ENCODE measurements around the gene IER5. TPM values are rescaled to one million over a fixed set of nuclear protein-coding genes. Genes with fewer than 3 reads are reported as not detected.

The IER5 gene
- total RNA-seq, 4 donors from 2014 or later = 7.2 to 7.8 (median 7.6) TPM

GRCh38 chr1:181083842-181084605 lies 4.5 kb upstream of the IER5 start:
- no peaks in the 10 kb centered on the region for H3K27me3 ChIP-seq
- H3K4me1 ChIP-seq = peaks cover 0 to 3% of the 10 kb centered on the region in 2 donors
- no peaks in the 10 kb centered on the region for H3K36me3 ChIP-seq
- H3K27ac ChIP-seq = no peak overlapping the region
- intact Hi-C loops (cut with DNase I) = no loop called here
- peak; percentile 44 to 49 for DNase-seq
- H3K9me3 ChIP-seq = no peaks in the 10 kb centered on the region
- H3K4me3 ChIP-seq (replicated peaks in 1 of 3) = no peak overlapping the region
- WGBS, 2 donors = 48% methylated on average over 6 of the region's 6 CpGs
- TF ChIP-seq POLR2A (IDR thresholded peaks at IDR 0.05) = no peak
- TF ChIP-seq CTCF (IDR thresholded peaks at IDR 0.05) = peak in 4 of 6 experiments; percentile 22 to 49 (median 40)

- intact Hi-C loops (cut with DNase I) = no loop called here
- H3K27me3 ChIP-seq = no peaks in the 10 kb centered on the region
These were observed 3.9 kb upstream of the IER5 start for GRCh38 chr1:181084606-181084969.

GRCh38 chr1:181086091-181086490 lies 2.4 kb upstream of the IER5 start:
- intact Hi-C loops (cut with DNase I) = loop anchor here (5.0 kb wide), 1 partner anchor 56 kb away; no protein-coding TSS in a partner anchor
- WGBS, 2 donors = 100% methylated on average over 1 of the region's 1 CpG
- H3K9me3 ChIP-seq = no peaks in the 10 kb centered on the region
- H3K36me3 ChIP-seq = no peaks in the 10 kb centered on the region
- no peaks in the 10 kb centered on the region for H3K27me3 ChIP-seq
- no peak overlapping the region for H3K4me3 ChIP-seq (replicated peaks in 1 of 3)
- peaks cover 7 to 8% of the 10 kb centered on the region in 2 donors for H3K4me1 ChIP-seq
- no peak overlapping the region for H3K27ac ChIP-seq
- TF ChIP-seq CTCF (IDR thresholded peaks at IDR 0.05) (no peak), POLR2A (IDR thresholded peaks at IDR 0.05) (no peak)
- no peak for DNase-seq

More at GRCh38 chr1:181084606-181084969, 3.9 kb upstream of the IER5 start:
- 64 to 72% methylated on average over 4 of the region's 4 CpGs for WGBS, 2 donors
- TF ChIP-seq POLR2A (IDR thresholded peaks at IDR 0.05) = no peak
- TF ChIP-seq CTCF (IDR thresholded peaks at IDR 0.05) = peak in 1 of 6 experiments; percentile 2
- Histone ChIP-seq H3K27ac (no peak overlapping the region), H3K9me3 (no peaks in the 10 kb centered on the region), H3K36me3 (no peaks in the 10 kb centered on the region), H3K4me1 (peaks cover 0 to 3% of the 10 kb centered on the region in 2 donors), H3K4me3 (replicated peaks in 1 of 3) (no peak overlapping the region)
- no peak for DNase-seq

- WGBS, 2 donors = 77 to 86% methylated on average over 5 of the region's 5 CpGs
- Histone ChIP-seq H3K9me3 (no peaks in the 10 kb centered on the region), H3K4me1 (peaks cover 7 to 8% of the 10 kb centered on the region in 2 donors), H3K4me3 (replicated peaks in 1 of 3) (no peak overlapping the region), H3K27ac (no peak overlapping the region), H3K36me3 (no peaks in the 10 kb centered on the region), H3K27me3 (no peaks in the 10 kb centered on the region)
- intact Hi-C loops (cut with DNase I) = loop anchor here (5.0 kb wide), 1 partner anchor 55 kb away; no protein-coding TSS in a partner anchor
- TF ChIP-seq POLR2A (IDR thresholded peaks at IDR 0.05) = no peak
- no peak for TF ChIP-seq CTCF (IDR thresholded peaks at IDR 0.05)
- DNase-seq = no peak
These were observed 1.6 kb upstream of the IER5 start for GRCh38 chr1:181086926-181087325.

GRCh38 chr1:181087400-181087901 lies 1.0 kb upstream of the IER5 start:
- Histone ChIP-seq H3K27me3 (no peaks in the 10 kb centered on the region), H3K4me3 (replicated peaks in 1 of 3) (no peak overlapping the region), H3K27ac (no peak overlapping the region), H3K4me1 (peaks cover 7 to 8% of the 10 kb centered on the region in 2 donors), H3K36me3 (no peaks in the 10 kb centered on the region), H3K9me3 (no peaks in the 10 kb centered on the region)
- intact Hi-C loops (cut with DNase I) = loop anchor here (5.0 kb wide), 1 partner anchor 55 kb away; no protein-coding TSS in a partner anchor
- DNase-seq = no peak
- TF ChIP-seq CTCF (IDR thresholded peaks at IDR 0.05) = no peak
- TF ChIP-seq POLR2A (IDR thresholded peaks at IDR 0.05) = no peak
- 70 to 74% methylated on average over 8 of the region's 8 CpGs for WGBS, 2 donors

Measured in thyroid gland (tissue), 4 donors.